ENCODE measurements around the gene CACNA2D1. TPM values are rescaled to one million over a fixed set of nuclear protein-coding genes. Genes with fewer than 3 reads are reported as not detected.

The CACNA2D1 gene
- total RNA-seq, 1 experiment from 2014 or later = 36.2 TPM

DNA sequence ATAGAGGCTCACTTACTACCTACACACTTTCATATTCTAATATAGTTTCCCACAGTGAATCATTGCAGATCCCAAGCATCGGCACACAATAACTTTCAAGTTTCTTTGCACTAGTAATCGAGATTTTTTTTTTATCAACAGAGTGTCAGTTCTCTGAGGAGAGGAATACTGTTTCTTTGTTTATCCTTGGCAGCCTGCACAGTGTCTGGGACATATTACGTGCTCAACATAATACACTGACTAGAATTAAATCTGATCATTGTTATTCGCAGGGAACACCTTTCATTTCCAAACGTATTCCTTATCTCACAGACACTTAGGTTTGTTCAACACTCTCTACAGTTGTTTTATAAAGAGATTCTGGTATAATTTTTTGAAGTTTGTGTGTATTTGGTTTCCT lies 95.3 kb downstream of the CACNA2D1 start:
- H3K23ac ChIP-seq (ENCODE audit: insufficient read length, low read depth, low read length) = no peak overlapping the region
- Mint-ChIP-seq H3K36me3 (ENCODE audit: insufficient read depth in 1 of 3, low read depth in 3 of 3) (peaks cover 0 to 4% (median 2%) of the 10 kb centered on the region in 3 experiments; a peak in 3 of 7 replicates), H3K4me3 (no peak overlapping the region), H3K9me3 (no peaks in the 10 kb centered on the region), H3K27ac (peak overlapping the region in 1 of 3 experiments; percentile 33; a peak in 1 of 7 replicates), H3K27me3 (ENCODE audit: low read depth) (no peaks in the 10 kb centered on the region), H3K4me1 (peaks cover 3 to 7% of the 10 kb centered on the region in 2 experiments; a peak in 3 of 4 replicates)
- no peaks in the 10 kb centered on the region for H4K20me1 ChIP-seq (ENCODE audit: control insufficient read depth, insufficient read depth, insufficient read length)
- H4K5ac ChIP-seq (ENCODE audit: insufficient read length, low read depth, low read length) = no peak overlapping the region
- no peak overlapping the region for H3K14ac ChIP-seq (ENCODE audit: insufficient read depth, low read length)
- no peak overlapping the region for H2BK12ac ChIP-seq (ENCODE audit: insufficient read length, low read depth, low read length)
- no peak overlapping the region for H2BK20ac ChIP-seq (ENCODE audit: low read depth, low read length, poor library complexity, severe bottlenecking)
- H3K4ac ChIP-seq (ENCODE audit: low read depth, low read length) = no peak overlapping the region
- H3K18ac ChIP-seq (ENCODE audit: insufficient read length, low read depth, low read length) = no peak overlapping the region
- no peak overlapping the region for H2BK15ac ChIP-seq (ENCODE audit: low read depth, low read length)
- H4K8ac ChIP-seq (replicated peaks; ENCODE audit: insufficient read length, low read depth, low read length) = no peak overlapping the region
- no peak for DNase-seq
- no peak overlapping the region for H3K4me2 ChIP-seq (ENCODE audit: insufficient read depth, insufficient read length, low read length)
- no peaks in the 10 kb centered on the region for H3K79me1 ChIP-seq (ENCODE audit: insufficient read depth, low read depth, low read length, poor library complexity, severe bottlenecking)
- H3K9me3 ChIP-seq (ENCODE audit: control insufficient read depth, low read depth, low read length) = no peaks in the 10 kb centered on the region
- no peak overlapping the region for H2AFZ ChIP-seq (ENCODE audit: low read length)
- WGBS (ENCODE audit: extremely low coverage, insufficient read length, low lambda C conversion rate) = no CpG with 5 or more reads among the region's 5 CpGs
- H2BK5ac ChIP-seq (ENCODE audit: insufficient read length, low read length) = no peak overlapping the region
- H3T11ph ChIP-seq (ENCODE audit: low read length) = no peak overlapping the region
- no peak overlapping the region for H2AK5ac ChIP-seq (ENCODE audit: insufficient read length, low read length)
- no peak overlapping the region for H4K91ac ChIP-seq (ENCODE audit: insufficient read length, low read depth, low read length)
- no peaks in the 10 kb centered on the region for H3K79me2 ChIP-seq (ENCODE audit: insufficient read depth, low read length)
- H3K56ac ChIP-seq (ENCODE audit: insufficient read length, low read depth, low read length) = no peak overlapping the region
- no peak overlapping the region for H3K9ac ChIP-seq (ENCODE audit: extremely low read depth, insufficient read length, low read length)
- H2BK120ac ChIP-seq (ENCODE audit: low read depth, low read length, poor library complexity, severe bottlenecking) = no peak overlapping the region
- no peaks in the 10 kb centered on the region for H3K4me1 ChIP-seq (ENCODE audit: insufficient read depth, low read length)
- H3K23me2 ChIP-seq (ENCODE audit: insufficient read length, low read depth, low read length, poor library complexity, severe bottlenecking) = no peaks in the 10 kb centered on the region
- no peak overlapping the region for H3K27ac ChIP-seq (ENCODE audit: insufficient read length, low read depth, low read length)
- no peaks in the 10 kb centered on the region for H3K27me3 ChIP-seq (ENCODE audit: insufficient read depth, low read length)
- TF ChIP-seq, protein P1, sequence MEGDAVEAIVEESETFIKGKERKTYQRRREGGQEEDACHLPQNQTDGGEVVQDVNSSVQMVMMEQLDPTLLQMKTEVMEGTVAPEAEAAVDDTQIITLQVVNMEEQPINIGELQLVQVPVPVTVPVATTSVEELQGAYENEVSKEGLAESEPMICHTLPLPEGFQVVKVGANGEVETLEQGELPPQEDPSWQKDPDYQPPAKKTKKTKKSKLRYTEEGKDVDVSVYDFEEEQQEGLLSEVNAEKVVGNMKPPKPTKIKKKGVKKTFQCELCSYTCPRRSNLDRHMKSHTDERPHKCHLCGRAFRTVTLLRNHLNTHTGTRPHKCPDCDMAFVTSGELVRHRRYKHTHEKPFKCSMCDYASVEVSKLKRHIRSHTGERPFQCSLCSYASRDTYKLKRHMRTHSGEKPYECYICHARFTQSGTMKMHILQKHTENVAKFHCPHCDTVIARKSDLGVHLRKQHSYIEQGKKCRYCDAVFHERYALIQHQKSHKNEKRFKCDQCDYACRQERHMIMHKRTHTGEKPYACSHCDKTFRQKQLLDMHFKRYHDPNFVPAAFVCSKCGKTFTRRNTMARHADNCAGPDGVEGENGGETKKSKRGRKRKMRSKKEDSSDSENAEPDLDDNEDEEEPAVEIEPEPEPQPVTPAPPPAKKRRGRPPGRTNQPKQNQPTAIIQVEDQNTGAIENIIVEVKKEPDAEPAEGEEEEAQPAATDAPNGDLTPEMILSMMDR (conservative IDR thresholded peaks at IDR 0.05) = no peak
